ENCODE measurements around the gene WDR62.

The WDR62 gene

DNA sequence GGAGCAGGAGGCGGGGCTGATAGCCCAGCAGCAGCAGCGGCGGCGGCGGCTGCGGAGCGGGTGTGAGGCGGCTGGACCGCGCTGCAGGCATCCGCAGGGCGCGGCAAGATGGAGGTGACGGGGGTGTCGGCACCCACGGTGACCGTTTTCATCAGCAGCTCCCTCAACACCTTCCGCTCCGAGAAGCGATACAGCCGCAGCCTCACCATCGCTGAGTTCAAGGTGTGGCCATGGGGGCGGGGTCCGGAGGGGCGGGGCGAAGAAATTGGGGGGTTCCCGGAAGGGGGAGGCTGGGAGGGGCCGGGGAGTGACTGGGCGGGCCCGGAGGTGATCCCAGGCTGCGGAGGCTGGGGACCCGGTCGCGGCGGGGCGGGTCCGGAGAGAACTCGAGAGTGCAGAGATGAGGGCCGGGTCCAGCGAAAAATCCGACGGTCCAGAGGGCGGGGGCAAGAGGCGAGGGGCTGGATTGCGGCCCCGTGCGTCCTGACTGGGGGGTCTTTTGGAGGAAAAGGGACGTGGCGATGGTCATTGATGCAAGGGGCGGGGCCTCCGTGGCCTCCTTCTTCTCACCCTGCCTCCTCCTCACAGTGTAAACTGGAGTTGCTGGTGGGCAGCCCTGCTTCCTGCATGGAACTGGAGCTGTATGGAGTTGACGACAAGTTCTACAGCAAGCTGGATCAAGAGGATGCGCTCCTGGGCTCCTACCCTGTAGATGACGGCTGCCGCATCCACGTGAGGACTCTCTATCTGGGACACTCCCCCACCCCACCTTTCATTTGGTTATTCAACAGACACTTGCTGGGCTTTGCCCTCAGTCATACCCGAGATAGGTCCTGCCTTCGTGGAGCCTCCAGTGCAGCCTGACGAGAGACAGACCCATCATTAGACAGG is 61.0 kb downstream of the WDR62 start, which contains the start of gene TBCB (continued):
- TF ChIP-seq ZNF341 (tag by site-specific recombination; IDR thresholded peaks at IDR 0.05; ENCODE audit: low read depth) (peak; percentile 17; the same call in 1 of the 2 replicates), KLF8 (tag by site-specific recombination; IDR thresholded peaks at IDR 0.05) (peak; percentile 99), ZBTB17 (tag by site-specific recombination; IDR thresholded peaks at IDR 0.05) (no peak), ZFP37 (tag by site-specific recombination; IDR thresholded peaks at IDR 0.05) (0 out of 2 replicates have a peak, but pooled peaks have one; percentile 34), ZNF146 (tag by site-specific recombination; IDR thresholded peaks at IDR 0.05) (peak; percentile 7; the same call in 1 of the 2 replicates), ZNF585B (tag by site-specific recombination; IDR thresholded peaks at IDR 0.05) (no peak), ZNF155 (tag by site-specific recombination; IDR thresholded peaks at IDR 0.05) (no peak), ZNF433 (tag by site-specific recombination; IDR thresholded peaks at IDR 0.05; ENCODE audit: low read depth) (no peak), ZNF621 (tag by site-specific recombination; IDR thresholded peaks at IDR 0.05) (no peak), REPIN1 (tag by site-specific recombination; IDR thresholded peaks at IDR 0.05; ENCODE audit: low read depth) (peak; percentile 59; the same call in 1 of the 2 replicates), ZNF132 (tag by site-specific recombination; IDR thresholded peaks at IDR 0.05; ENCODE audit: borderline replicate concordance) (no peak), YY2 (tag by site-specific recombination; IDR thresholded peaks at IDR 0.05) (peak; percentile 74; the same call in 1 of the 2 replicates), ZBTB21 (tag by site-specific recombination; IDR thresholded peaks at IDR 0.05) (peak; percentile 48), ZNF521 (tag by site-specific recombination; IDR thresholded peaks at IDR 0.05) (no peak), ZFHX2 (tag by site-specific recombination; conservative IDR thresholded peaks at IDR 0.05) (peak; percentile 55), ZNF610 (tag by site-specific recombination; IDR thresholded peaks at IDR 0.05; ENCODE audit: borderline replicate concordance) (peak; percentile 76), ZBTB48 (tag by site-specific recombination; IDR thresholded peaks at IDR 0.05) (peak; percentile 62; the same call in 1 of the 2 replicates), ZNF626 (tag by site-specific recombination; IDR thresholded peaks at IDR 0.05) (no peak), ZNF549 (tag by site-specific recombination; IDR thresholded peaks at IDR 0.05) (no peak), ZNF555 (tag by site-specific recombination; conservative IDR thresholded peaks at IDR 0.05) (no peak), ZNF791 (tag by site-specific recombination; IDR thresholded peaks at IDR 0.05) (no peak), ZBTB1 (tag by site-specific recombination; IDR thresholded peaks at IDR 0.05) (no peak), ZIC2 (tag by site-specific recombination; IDR thresholded peaks at IDR 0.05) (peak; percentile 77), KLF9 (tag by site-specific recombination; IDR thresholded peaks at IDR 0.05; ENCODE audit: low read depth) (peak; percentile 98), ZBTB7A (tag by site-specific recombination; IDR thresholded peaks at IDR 0.05; ENCODE audit: low read depth) (peak; percentile 64), ZNF2 (tag by site-specific recombination; IDR thresholded peaks at IDR 0.05) (peak; percentile 22; the same call in 1 of the 2 replicates)
- TF ChIP-seq, protein P1, sequence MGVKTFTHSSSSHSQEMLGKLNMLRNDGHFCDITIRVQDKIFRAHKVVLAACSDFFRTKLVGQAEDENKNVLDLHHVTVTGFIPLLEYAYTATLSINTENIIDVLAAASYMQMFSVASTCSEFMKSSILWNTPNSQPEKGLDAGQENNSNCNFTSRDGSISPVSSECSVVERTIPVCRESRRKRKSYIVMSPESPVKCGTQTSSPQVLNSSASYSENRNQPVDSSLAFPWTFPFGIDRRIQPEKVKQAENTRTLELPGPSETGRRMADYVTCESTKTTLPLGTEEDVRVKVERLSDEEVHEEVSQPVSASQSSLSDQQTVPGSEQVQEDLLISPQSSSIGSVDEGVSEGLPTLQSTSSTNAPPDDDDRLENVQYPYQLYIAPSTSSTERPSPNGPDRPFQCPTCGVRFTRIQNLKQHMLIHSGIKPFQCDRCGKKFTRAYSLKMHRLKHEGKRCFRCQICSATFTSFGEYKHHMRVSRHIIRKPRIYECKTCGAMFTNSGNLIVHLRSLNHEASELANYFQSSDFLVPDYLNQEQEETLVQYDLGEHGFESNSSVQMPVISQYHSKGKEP (tag by site-specific recombination; IDR thresholded peaks at IDR 0.05) = no peak; the same call in 1 of the 2 replicates
- TF ChIP-seq, protein P2, sequence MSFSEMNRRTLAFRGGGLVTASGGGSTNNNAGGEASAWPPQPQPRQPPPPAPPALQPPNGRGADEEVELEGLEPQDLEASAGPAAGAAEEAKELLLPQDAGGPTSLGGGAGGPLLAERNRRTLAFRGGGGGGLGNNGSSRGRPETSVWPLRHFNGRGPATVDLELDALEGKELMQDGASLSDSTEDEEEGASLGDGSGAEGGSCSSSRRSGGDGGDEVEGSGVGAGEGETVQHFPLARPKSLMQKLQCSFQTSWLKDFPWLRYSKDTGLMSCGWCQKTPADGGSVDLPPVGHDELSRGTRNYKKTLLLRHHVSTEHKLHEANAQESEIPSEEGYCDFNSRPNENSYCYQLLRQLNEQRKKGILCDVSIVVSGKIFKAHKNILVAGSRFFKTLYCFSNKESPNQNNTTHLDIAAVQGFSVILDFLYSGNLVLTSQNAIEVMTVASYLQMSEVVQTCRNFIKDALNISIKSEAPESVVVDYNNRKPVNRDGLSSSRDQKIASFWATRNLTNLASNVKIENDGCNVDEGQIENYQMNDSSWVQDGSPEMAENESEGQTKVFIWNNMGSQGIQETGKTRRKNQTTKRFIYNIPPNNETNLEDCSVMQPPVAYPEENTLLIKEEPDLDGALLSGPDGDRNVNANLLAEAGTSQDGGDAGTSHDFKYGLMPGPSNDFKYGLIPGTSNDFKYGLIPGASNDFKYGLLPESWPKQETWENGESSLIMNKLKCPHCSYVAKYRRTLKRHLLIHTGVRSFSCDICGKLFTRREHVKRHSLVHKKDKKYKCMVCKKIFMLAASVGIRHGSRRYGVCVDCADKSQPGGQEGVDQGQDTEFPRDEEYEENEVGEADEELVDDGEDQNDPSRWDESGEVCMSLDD (tag by site-specific recombination; IDR thresholded peaks at IDR 0.05) = peak; percentile 98
- TF ChIP-seq, protein P3, sequence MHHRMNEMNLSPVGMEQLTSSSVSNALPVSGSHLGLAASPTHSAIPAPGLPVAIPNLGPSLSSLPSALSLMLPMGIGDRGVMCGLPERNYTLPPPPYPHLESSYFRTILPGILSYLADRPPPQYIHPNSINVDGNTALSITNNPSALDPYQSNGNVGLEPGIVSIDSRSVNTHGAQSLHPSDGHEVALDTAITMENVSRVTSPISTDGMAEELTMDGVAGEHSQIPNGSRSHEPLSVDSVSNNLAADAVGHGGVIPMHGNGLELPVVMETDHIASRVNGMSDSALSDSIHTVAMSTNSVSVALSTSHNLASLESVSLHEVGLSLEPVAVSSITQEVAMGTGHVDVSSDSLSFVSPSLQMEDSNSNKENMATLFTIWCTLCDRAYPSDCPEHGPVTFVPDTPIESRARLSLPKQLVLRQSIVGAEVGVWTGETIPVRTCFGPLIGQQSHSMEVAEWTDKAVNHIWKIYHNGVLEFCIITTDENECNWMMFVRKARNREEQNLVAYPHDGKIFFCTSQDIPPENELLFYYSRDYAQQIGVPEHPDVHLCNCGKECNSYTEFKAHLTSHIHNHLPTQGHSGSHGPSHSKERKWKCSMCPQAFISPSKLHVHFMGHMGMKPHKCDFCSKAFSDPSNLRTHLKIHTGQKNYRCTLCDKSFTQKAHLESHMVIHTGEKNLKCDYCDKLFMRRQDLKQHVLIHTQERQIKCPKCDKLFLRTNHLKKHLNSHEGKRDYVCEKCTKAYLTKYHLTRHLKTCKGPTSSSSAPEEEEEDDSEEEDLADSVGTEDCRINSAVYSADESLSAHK (tag by site-specific recombination; IDR thresholded peaks at IDR 0.05) = 0 out of 2 replicates have a peak, but pooled peaks have one; percentile 40
- TF ChIP-seq, protein P4, sequence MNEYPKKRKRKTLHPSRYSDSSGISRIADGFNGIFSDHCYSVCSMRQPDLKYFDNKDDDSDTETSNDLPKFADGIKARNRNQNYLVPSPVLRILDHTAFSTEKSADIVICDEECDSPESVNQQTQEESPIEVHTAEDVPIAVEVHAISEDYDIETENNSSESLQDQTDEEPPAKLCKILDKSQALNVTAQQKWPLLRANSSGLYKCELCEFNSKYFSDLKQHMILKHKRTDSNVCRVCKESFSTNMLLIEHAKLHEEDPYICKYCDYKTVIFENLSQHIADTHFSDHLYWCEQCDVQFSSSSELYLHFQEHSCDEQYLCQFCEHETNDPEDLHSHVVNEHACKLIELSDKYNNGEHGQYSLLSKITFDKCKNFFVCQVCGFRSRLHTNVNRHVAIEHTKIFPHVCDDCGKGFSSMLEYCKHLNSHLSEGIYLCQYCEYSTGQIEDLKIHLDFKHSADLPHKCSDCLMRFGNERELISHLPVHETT (tag by site-specific recombination; IDR thresholded peaks at IDR 0.05) = no peak
- TF ChIP-seq, protein P5, sequence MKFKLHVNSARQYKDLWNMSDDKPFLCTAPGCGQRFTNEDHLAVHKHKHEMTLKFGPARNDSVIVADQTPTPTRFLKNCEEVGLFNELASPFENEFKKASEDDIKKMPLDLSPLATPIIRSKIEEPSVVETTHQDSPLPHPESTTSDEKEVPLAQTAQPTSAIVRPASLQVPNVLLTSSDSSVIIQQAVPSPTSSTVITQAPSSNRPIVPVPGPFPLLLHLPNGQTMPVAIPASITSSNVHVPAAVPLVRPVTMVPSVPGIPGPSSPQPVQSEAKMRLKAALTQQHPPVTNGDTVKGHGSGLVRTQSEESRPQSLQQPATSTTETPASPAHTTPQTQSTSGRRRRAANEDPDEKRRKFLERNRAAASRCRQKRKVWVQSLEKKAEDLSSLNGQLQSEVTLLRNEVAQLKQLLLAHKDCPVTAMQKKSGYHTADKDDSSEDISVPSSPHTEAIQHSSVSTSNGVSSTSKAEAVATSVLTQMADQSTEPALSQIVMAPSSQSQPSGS (tag by site-specific recombination; IDR thresholded peaks at IDR 0.05; ENCODE audit: low read depth) = no peak

Data from HEK293 (cell line).